ENCODE results near the gene TBC1D22A.

TBC1D22A gene

GRCh38 chr22:47125603-47126002 is 363.2 kb downstream of the TBC1D22A start:
- Histone ChIP-seq H3K36me3 (replicated peaks; ENCODE audit: low read depth, low read length) (peaks cover 10% of the 10 kb centered on the region), H3K9ac (ENCODE audit: low read length) (no peak overlapping the region)
- TF ChIP-seq EZH2phosphoT487 (IDR thresholded peaks at IDR 0.05; ENCODE audit: low read depth) = no peak
- TF ChIP-seq CTCF (IDR thresholded peaks at IDR 0.05; ENCODE audit: low read depth, low read length) = peak; percentile 53

GRCh38 chr22:47126344-47126811 is 363.9 kb downstream of the TBC1D22A start:
- H3K27me3 ChIP-seq (ENCODE audit: low read depth, low read length) = no peaks in the 10 kb centered on the region
- no peaks in the 10 kb centered on the region for H3K4me1 ChIP-seq (ENCODE audit: low read length)
- no peaks in the 10 kb centered on the region for H3K79me2 ChIP-seq (ENCODE audit: low read length)
- peaks cover 70% of the 10 kb centered on the region for H4K20me1 ChIP-seq (ENCODE audit: insufficient read depth, low read length)
- H3K4me2 ChIP-seq (ENCODE audit: low read length) = no peak overlapping the region
- no peak overlapping the region for H2AFZ ChIP-seq (ENCODE audit: low read depth, low read length)
- no peak overlapping the region for H3K27ac ChIP-seq (ENCODE audit: low read length)
- peaks cover 10% of the 10 kb centered on the region for H3K36me3 ChIP-seq (replicated peaks; ENCODE audit: low read depth, low read length)
- H3K9me3 ChIP-seq (ENCODE audit: insufficient read depth, low read length) = no peaks in the 10 kb centered on the region
- TF ChIP-seq EZH2phosphoT487 (IDR thresholded peaks at IDR 0.05; ENCODE audit: low read depth) = no peak
- no peak for TF ChIP-seq CTCF (IDR thresholded peaks at IDR 0.05; ENCODE audit: low read depth, low read length)
- no peak overlapping the region for H3K9ac ChIP-seq (ENCODE audit: low read length)
- no peak overlapping the region for H3K4me3 ChIP-seq (ENCODE audit: low read length)

More at GRCh38 chr22:47125603-47126002, 363.2 kb downstream of the TBC1D22A start:
- Histone ChIP-seq H3K27ac (ENCODE audit: low read length) (no peak overlapping the region), H3K4me1 (ENCODE audit: low read length) (no peaks in the 10 kb centered on the region), H3K9me3 (ENCODE audit: insufficient read depth, low read length) (no peaks in the 10 kb centered on the region), H3K4me2 (ENCODE audit: low read length) (no peak overlapping the region), H4K20me1 (ENCODE audit: insufficient read depth, low read length) (peaks cover 62% of the 10 kb centered on the region), H3K79me2 (ENCODE audit: low read length) (no peaks in the 10 kb centered on the region), H3K27me3 (ENCODE audit: low read depth, low read length) (no peaks in the 10 kb centered on the region), H2AFZ (ENCODE audit: low read depth, low read length) (no peak overlapping the region), H3K4me3 (ENCODE audit: low read length) (no peak overlapping the region)

GRCh38 chr22:47127441-47127871 is 365.0 kb downstream of the TBC1D22A start:
- Histone ChIP-seq H3K9me3 (ENCODE audit: insufficient read depth, low read length) (no peaks in the 10 kb centered on the region), H2AFZ (ENCODE audit: low read depth, low read length) (no peak overlapping the region), H3K4me1 (ENCODE audit: low read length) (no peaks in the 10 kb centered on the region), H3K9ac (ENCODE audit: low read length) (no peak overlapping the region), H3K27me3 (ENCODE audit: low read depth, low read length) (no peaks in the 10 kb centered on the region), H3K36me3 (replicated peaks; ENCODE audit: low read depth, low read length) (peaks cover 10% of the 10 kb centered on the region), H3K4me3 (ENCODE audit: low read length) (no peak overlapping the region), H4K20me1 (ENCODE audit: insufficient read depth, low read length) (peaks cover 64% of the 10 kb centered on the region), H3K4me2 (ENCODE audit: low read length) (no peak overlapping the region), H3K79me2 (ENCODE audit: low read length) (no peaks in the 10 kb centered on the region), H3K27ac (ENCODE audit: low read length) (no peak overlapping the region)
- TF ChIP-seq EZH2phosphoT487 (IDR thresholded peaks at IDR 0.05; ENCODE audit: low read depth) = no peak
- no peak for TF ChIP-seq CTCF (IDR thresholded peaks at IDR 0.05; ENCODE audit: low read depth, low read length)

GRCh38 chr22:47128216-47128615 is 365.8 kb downstream of the TBC1D22A start:
- peaks cover 10% of the 10 kb centered on the region for H3K36me3 ChIP-seq (replicated peaks; ENCODE audit: low read depth, low read length)
- H3K4me2 ChIP-seq (ENCODE audit: low read length) = no peak overlapping the region
- no peaks in the 10 kb centered on the region for H3K79me2 ChIP-seq (ENCODE audit: low read length)
- no peak overlapping the region for H3K4me3 ChIP-seq (ENCODE audit: low read length)
- peaks cover 64% of the 10 kb centered on the region for H4K20me1 ChIP-seq (ENCODE audit: insufficient read depth, low read length)
- H2AFZ ChIP-seq (ENCODE audit: low read depth, low read length) = no peak overlapping the region
- no peaks in the 10 kb centered on the region for H3K4me1 ChIP-seq (ENCODE audit: low read length)
- H3K27me3 ChIP-seq (ENCODE audit: low read depth, low read length) = no peaks in the 10 kb centered on the region
- no peaks in the 10 kb centered on the region for H3K9me3 ChIP-seq (ENCODE audit: insufficient read depth, low read length)
- H3K27ac ChIP-seq (ENCODE audit: low read length) = no peak overlapping the region
- no peak overlapping the region for H3K9ac ChIP-seq (ENCODE audit: low read length)
- no peak for TF ChIP-seq CTCF (IDR thresholded peaks at IDR 0.05; ENCODE audit: low read depth, low read length)
- TF ChIP-seq EZH2phosphoT487 (IDR thresholded peaks at IDR 0.05; ENCODE audit: low read depth) = no peak

Measured in OCI-LY3 (cell line).